NK-92 (cell line): ENCODE data around the gene RPS6KA2.

Source experiments
- DNase-seq: peaks from one replicate; lab custom pipeline; 2025; ENCODE audit not compliant: unreplicated experiment; lab: John Stamatoyannopoulos, UW

RPS6KA2 gene

GRCh38 chr6:166578536-166579236, 48.4 kb downstream of the RPS6KA2 start:
- no peak for DNase-seq

GRCh38 chr6:166575205-166575604, 51.8 kb downstream of the RPS6KA2 start:
- no peak for DNase-seq

GRCh38 chr6:166573511-166574216, 53.4 kb downstream of the RPS6KA2 start:
- no peak for DNase-seq

- no peak for DNase-seq
These were observed 54.4 kb downstream of the RPS6KA2 start for GRCh38 chr6:166572370-166573261.

GRCh38 chr6:166570929-166571713, 55.9 kb downstream of the RPS6KA2 start:
- no peak for DNase-seq

- DNase-seq, result no peak
These were observed 57.8 kb downstream of the RPS6KA2 start for GRCh38 chr6:166569206-166569605.

GRCh38 chr6:166567813-166568212, 59.2 kb downstream of the RPS6KA2 start:
- no peak for DNase-seq

- DNase-seq, result no peak
These were observed 59.9 kb downstream of the RPS6KA2 start for GRCh38 chr6:166567107-166567506.

GRCh38 chr6:166566026-166567011, 60.7 kb downstream of the RPS6KA2 start:
- DNase-seq, result no peak

- DNase-seq, result no peak
These were observed 61.7 kb downstream of the RPS6KA2 start for GRCh38 chr6:166565084-166565967.

GRCh38 chr6:166563805-166564204, 63.2 kb downstream of the RPS6KA2 start:
- no peak for DNase-seq

GRCh38 chr6:166563200-166563599, 63.9 kb downstream of the RPS6KA2 start:
- DNase-seq, result no peak

GRCh38 chr6:166562726-166563125, 64.3 kb downstream of the RPS6KA2 start:
- no peak for DNase-seq

GRCh38 chr6:166561771-166562359, 65.2 kb downstream of the RPS6KA2 start:
- DNase-seq, result no peak

- no peak for DNase-seq
These were observed 66.8 kb downstream of the RPS6KA2 start for GRCh38 chr6:166560222-166560621.

- no peak for DNase-seq
These were observed 67.4 kb downstream of the RPS6KA2 start for GRCh38 chr6:166559662-166560061.

- no peak for DNase-seq
These were observed 67.8 kb downstream of the RPS6KA2 start for GRCh38 chr6:166559211-166559610.
